Measurements from ENCODE around the gene PLCB1. TPM values are rescaled to one million over a fixed set of nuclear protein-coding genes. Genes with fewer than 3 reads are reported as not detected.

PLCB1 gene
- total RNA-seq, 1 donor from 2014 or later, result 37.4 TPM

GRCh38 chr20:8652396-8652795 is 520.3 kb downstream of the PLCB1 start:
- H3K27me3 Mint-ChIP-seq (ENCODE audit: unreplicated experiment), result no peaks in the 10 kb centered on the region
- H3K36me3 Mint-ChIP-seq (ENCODE audit: unreplicated experiment), result no peaks in the 10 kb centered on the region
- no peak overlapping the region for H3K27ac Mint-ChIP-seq (ENCODE audit: unreplicated experiment)
- no peak for DNase-seq
- no peaks in the 10 kb centered on the region for H3K9me3 Mint-ChIP-seq (ENCODE audit: unreplicated experiment)
- TF ChIP-seq, protein P1, sequence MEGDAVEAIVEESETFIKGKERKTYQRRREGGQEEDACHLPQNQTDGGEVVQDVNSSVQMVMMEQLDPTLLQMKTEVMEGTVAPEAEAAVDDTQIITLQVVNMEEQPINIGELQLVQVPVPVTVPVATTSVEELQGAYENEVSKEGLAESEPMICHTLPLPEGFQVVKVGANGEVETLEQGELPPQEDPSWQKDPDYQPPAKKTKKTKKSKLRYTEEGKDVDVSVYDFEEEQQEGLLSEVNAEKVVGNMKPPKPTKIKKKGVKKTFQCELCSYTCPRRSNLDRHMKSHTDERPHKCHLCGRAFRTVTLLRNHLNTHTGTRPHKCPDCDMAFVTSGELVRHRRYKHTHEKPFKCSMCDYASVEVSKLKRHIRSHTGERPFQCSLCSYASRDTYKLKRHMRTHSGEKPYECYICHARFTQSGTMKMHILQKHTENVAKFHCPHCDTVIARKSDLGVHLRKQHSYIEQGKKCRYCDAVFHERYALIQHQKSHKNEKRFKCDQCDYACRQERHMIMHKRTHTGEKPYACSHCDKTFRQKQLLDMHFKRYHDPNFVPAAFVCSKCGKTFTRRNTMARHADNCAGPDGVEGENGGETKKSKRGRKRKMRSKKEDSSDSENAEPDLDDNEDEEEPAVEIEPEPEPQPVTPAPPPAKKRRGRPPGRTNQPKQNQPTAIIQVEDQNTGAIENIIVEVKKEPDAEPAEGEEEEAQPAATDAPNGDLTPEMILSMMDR (IDR thresholded peaks at IDR 0.05; ENCODE audit: partially characterized antibody, unreplicated experiment), result no peak
- H3K4me1 Mint-ChIP-seq (ENCODE audit: low read depth, unreplicated experiment), result peaks cover 8% of the 10 kb centered on the region
- no peak overlapping the region for H3K4me3 Mint-ChIP-seq (ENCODE audit: unreplicated experiment)

DNA sequence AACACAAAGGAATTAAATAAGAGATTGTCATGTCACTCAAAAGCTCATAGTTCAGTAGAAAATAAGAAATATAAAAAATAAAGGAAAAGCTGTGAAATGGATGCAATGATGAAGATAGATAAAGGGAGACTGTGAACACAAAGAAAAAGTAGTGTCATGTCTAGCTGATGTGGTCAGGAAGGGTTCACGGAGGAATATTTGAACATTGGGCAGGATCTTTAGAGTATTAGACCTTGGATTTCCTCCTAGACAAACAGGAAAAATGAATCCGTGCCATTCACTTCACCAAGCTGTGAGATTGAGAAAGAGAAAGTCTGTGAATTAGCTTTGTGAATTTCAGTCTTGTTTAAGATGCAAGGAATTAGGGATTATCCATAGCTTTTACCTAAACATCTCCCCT is 522.4 kb downstream of the PLCB1 start:
- no peak overlapping the region for H3K27ac Mint-ChIP-seq (ENCODE audit: unreplicated experiment)
- H3K27me3 Mint-ChIP-seq (ENCODE audit: unreplicated experiment), result no peaks in the 10 kb centered on the region
- no peaks in the 10 kb centered on the region for H3K4me1 Mint-ChIP-seq (ENCODE audit: low read depth, unreplicated experiment)
- H3K36me3 Mint-ChIP-seq (ENCODE audit: unreplicated experiment), result no peaks in the 10 kb centered on the region
- H3K4me3 Mint-ChIP-seq (ENCODE audit: unreplicated experiment), result no peak overlapping the region
- no peak for DNase-seq
- H3K9me3 Mint-ChIP-seq (ENCODE audit: unreplicated experiment), result no peaks in the 10 kb centered on the region
- TF ChIP-seq, protein P1 (IDR thresholded peaks at IDR 0.05; ENCODE audit: partially characterized antibody, unreplicated experiment), result no peak

- Mint-ChIP-seq H3K27me3 (ENCODE audit: unreplicated experiment) (peaks cover 2% of the 10 kb centered on the region), H3K36me3 (ENCODE audit: unreplicated experiment) (no peaks in the 10 kb centered on the region), H3K27ac (ENCODE audit: unreplicated experiment) (no peak overlapping the region), H3K9me3 (ENCODE audit: unreplicated experiment) (no peaks in the 10 kb centered on the region), H3K4me1 (ENCODE audit: low read depth, unreplicated experiment) (no peaks in the 10 kb centered on the region), H3K4me3 (ENCODE audit: unreplicated experiment) (no peak overlapping the region)
- TF ChIP-seq, protein P1 (IDR thresholded peaks at IDR 0.05; ENCODE audit: partially characterized antibody, unreplicated experiment), result no peak
- no peak for DNase-seq
These were observed 524.3 kb downstream of the PLCB1 start for GRCh38 chr20:8656335-8656734.

DNA sequence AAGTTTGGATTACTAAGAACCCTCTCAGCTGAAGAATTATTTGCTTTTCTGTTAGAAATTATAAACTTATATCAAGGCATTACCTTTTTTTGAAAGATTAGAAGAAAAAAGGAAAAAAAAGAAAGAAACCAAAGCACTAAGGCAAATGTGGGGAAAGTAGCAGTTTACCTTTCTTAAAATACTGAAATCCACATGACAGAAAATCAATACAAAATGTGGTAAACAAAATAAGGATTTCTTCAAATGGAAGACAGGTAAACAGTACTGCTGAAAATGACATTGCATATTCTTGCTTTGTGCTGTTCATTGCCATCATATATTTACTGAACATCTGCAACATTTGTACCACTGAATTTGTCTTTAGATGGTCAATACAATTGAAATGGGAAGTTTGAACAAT is 525.6 kb downstream of the PLCB1 start:
- Mint-ChIP-seq H3K27ac (ENCODE audit: unreplicated experiment) (no peak overlapping the region), H3K36me3 (ENCODE audit: unreplicated experiment) (no peaks in the 10 kb centered on the region), H3K4me3 (ENCODE audit: unreplicated experiment) (no peak overlapping the region), H3K9me3 (ENCODE audit: unreplicated experiment) (no peaks in the 10 kb centered on the region), H3K27me3 (ENCODE audit: unreplicated experiment) (peaks cover 2% of the 10 kb centered on the region), H3K4me1 (ENCODE audit: low read depth, unreplicated experiment) (no peaks in the 10 kb centered on the region)
- TF ChIP-seq, protein P1 (IDR thresholded peaks at IDR 0.05; ENCODE audit: partially characterized antibody, unreplicated experiment), result no peak
- no peak for DNase-seq

GRCh38 chr20:8658103-8658502 is 526.0 kb downstream of the PLCB1 start:
- peaks cover 2% of the 10 kb centered on the region for H3K27me3 Mint-ChIP-seq (ENCODE audit: unreplicated experiment)
- H3K4me1 Mint-ChIP-seq (ENCODE audit: low read depth, unreplicated experiment), result no peaks in the 10 kb centered on the region
- H3K4me3 Mint-ChIP-seq (ENCODE audit: unreplicated experiment), result no peak overlapping the region
- no peak for DNase-seq
- no peaks in the 10 kb centered on the region for H3K9me3 Mint-ChIP-seq (ENCODE audit: unreplicated experiment)
- H3K36me3 Mint-ChIP-seq (ENCODE audit: unreplicated experiment), result no peaks in the 10 kb centered on the region
- TF ChIP-seq, protein P1 (IDR thresholded peaks at IDR 0.05; ENCODE audit: partially characterized antibody, unreplicated experiment), result no peak
- H3K27ac Mint-ChIP-seq (ENCODE audit: unreplicated experiment), result no peak overlapping the region
